Endodermal cell (in vitro differentiated cells): ENCODE measurements around the gene PAIP2. TPM values are rescaled to one million over a fixed set of nuclear protein-coding genes. Genes with fewer than 3 reads are reported as not detected.
"Not testable (repeated sequence)": the region's sequence is repeated elsewhere in the genome, so short reads cannot be mapped to it uniquely, and the experiment has no call there.

Experiments used
- DNase-seq: peaks from one replicate; pipeline ENCODE4 v3.0.0-alpha.2; 2017
- H3K27ac ChIP-seq: 2 replicates; pipeline ENCODE4 v1.5.1; 2013; ENCODE audit warnings: mild to moderate bottlenecking, low read depth, low read length, moderate library complexity
- H3K27me3 ChIP-seq: 2 replicates; pipeline ENCODE4 v1.6.1; 2013; ENCODE audit warnings: mild to moderate bottlenecking, low read length, moderate library complexity; ENCODE audit not compliant: insufficient read depth, control insufficient read depth, poor library complexity, severe bottlenecking
- H3K36me3 ChIP-seq: 2 replicates; pipeline ENCODE4 v1.7.0; 2013; ENCODE audit warnings: mild to moderate bottlenecking, low read length, moderate library complexity; ENCODE audit not compliant: control insufficient read depth, insufficient read depth
- H3K4me1 ChIP-seq: one replicate; pipeline ENCODE4 v1.7.0; 2013; ENCODE audit warnings: low read length; ENCODE audit not compliant: control insufficient read depth, insufficient read depth
- H3K4me3 ChIP-seq: 2 replicates; pipeline ENCODE4 v1.5.1; 2013; ENCODE audit warnings: mild to moderate bottlenecking, low read length, moderate library complexity
- H3K9ac ChIP-seq: 2 replicates; pipeline ENCODE4 v1.6.1; 2013; ENCODE audit warnings: mild to moderate bottlenecking, low read length, moderate library complexity; ENCODE audit not compliant: poor library complexity, severe bottlenecking; ENCODE audit errors: extremely low read depth
- H3K9me3 ChIP-seq: 2 replicates; pipeline ENCODE4 v1.6.1; 2013; ENCODE audit warnings: mild to moderate bottlenecking, low read length, moderate library complexity; ENCODE audit not compliant: control insufficient read depth
- H3K27ac Mint-ChIP-seq: 2 replicates; pipeline ENCODE4 v1.8.0; 2020; ENCODE audit warnings: mixed read lengths
- H3K27me3 Mint-ChIP-seq: 2 replicates; pipeline ENCODE4 v1.8.0; 2021; ENCODE audit warnings: mild to moderate bottlenecking, mixed read lengths; ENCODE audit not compliant: insufficient read depth
- H3K36me3 Mint-ChIP-seq: 2 replicates; pipeline ENCODE4 v1.8.0; 2020; ENCODE audit warnings: low read depth, mixed read lengths
- H3K4me1 Mint-ChIP-seq: 2 replicates; pipeline ENCODE4 v1.8.0; 2020; ENCODE audit warnings: mixed read lengths
- H3K4me3 Mint-ChIP-seq: 2 replicates; pipeline ENCODE4 v1.8.0; 2020; ENCODE audit warnings: mild to moderate bottlenecking, moderate library complexity, mixed read lengths
- H3K9me3 Mint-ChIP-seq: 2 replicates; pipeline ENCODE4 v1.8.0; 2020; ENCODE audit warnings: mild to moderate bottlenecking, mixed read lengths
- CTCF ChIP-seq: fragments of 200-600 bp; sonication (generic); conservative IDR thresholded peaks from 2 replicates; pipeline ENCODE4 v1.5.0; 2021; ENCODE audit warnings: antibody characterized with exemption, mild to moderate bottlenecking
- WGBS, 2 experiments: methylation state at CpG; one replicate each; pipeline versions ENCODE4 v1.1.5 to v1.1.7; 2013; ENCODE audit warnings: missing lambda C conversion rate in 2 of 2, mixed read lengths in 1 of 2; ENCODE audit not compliant: insufficient coverage in 1 of 2, insufficient read length in 1 of 2; 5-methylcytosine and 5-hydroxymethylcytosine counted together
- total RNA-seq, 2 donors: library from RNA; stranded (reverse); fragmentation: NEBNext Ultra II Directional in 1 of 2; extraction: Animal tissue kit (Norgen Biotek cat#: 25700) in 1 of 2; gene quantifications; 2 replicates in 1 of 2; 3 replicates in 1 of 2; pipeline ENCODE4 v1.2.1, GENCODE V29; 2021

PAIP2 gene
- total RNA-seq, 2 donors from 2014 or later, result 128 to 142 TPM

GRCh38 chr5:139384591-139385051 lies 43.0 kb downstream of the PAIP2 start:
- no peak overlapping the region for H3K27ac Mint-ChIP-seq
- H3K27ac ChIP-seq, result no peak overlapping the region

GRCh38 chr5:139385061-139386049 lies 43.7 kb downstream of the PAIP2 start:
- no peaks in the 10 kb centered on the region for H3K27me3 Mint-ChIP-seq
- H3K36me3 Mint-ChIP-seq, result no peaks in the 10 kb centered on the region
- Histone ChIP-seq H3K36me3 (no peaks in the 10 kb centered on the region), H3K9ac (no peak overlapping the region), H3K27me3 (no peaks in the 10 kb centered on the region), H3K4me3 (no peak overlapping the region), H3K9me3 (no peaks in the 10 kb centered on the region), H3K4me1 (peaks cover 6% of the 10 kb centered on the region), H3K27ac (no peak overlapping the region)
- H3K4me1 Mint-ChIP-seq, result peaks cover 23% of the 10 kb centered on the region
- no peak overlapping the region for H3K27ac Mint-ChIP-seq
- H3K4me3 Mint-ChIP-seq, result no peak overlapping the region
- peak; percentile 50 for TF ChIP-seq CTCF
- WGBS, 2 experiments, result 78 to 91% methylated on average over 7 to 8 of the region's 8 CpGs
- peak; percentile 45 for DNase-seq
- H3K9me3 Mint-ChIP-seq, result no peaks in the 10 kb centered on the region

More at GRCh38 chr5:139384591-139385051, 43.0 kb downstream of the PAIP2 start:
- DNase-seq, result no peak
- Mint-ChIP-seq H3K27me3 (no peaks in the 10 kb centered on the region), H3K4me3 (no peak overlapping the region), H3K36me3 (no peaks in the 10 kb centered on the region), H3K4me1 (peaks cover 23% of the 10 kb centered on the region), H3K9me3 (no peaks in the 10 kb centered on the region)
- Histone ChIP-seq H3K4me3 (no peak overlapping the region), H3K9ac (no peak overlapping the region), H3K27me3 (no peaks in the 10 kb centered on the region), H3K9me3 (no peaks in the 10 kb centered on the region), H3K36me3 (no peaks in the 10 kb centered on the region), H3K4me1 (peaks cover 6% of the 10 kb centered on the region)
- TF ChIP-seq CTCF, result no peak
- WGBS, 2 experiments, result 89% methylated on average over 9 of the region's 9 CpGs; no CpG with 5 or more reads in 1 of the 2 experiments

- whole genome bisulfite sequencing, 2 experiments, result 87 to 89% methylated on average over 3 to 5 of the region's 5 CpGs
- no peak overlapping the region for H3K4me3 ChIP-seq
- H3K27ac ChIP-seq, result no peak overlapping the region
- no peak overlapping the region for H3K27ac Mint-ChIP-seq
- H3K27me3 ChIP-seq, result no peaks in the 10 kb centered on the region
- H3K9me3 Mint-ChIP-seq, result no peaks in the 10 kb centered on the region
- peaks cover 6% of the 10 kb centered on the region for H3K4me1 ChIP-seq
- H3K4me3 Mint-ChIP-seq, result no peak overlapping the region
- H3K4me1 Mint-ChIP-seq, result peaks cover 23% of the 10 kb centered on the region
- no peak for DNase-seq
- no peaks in the 10 kb centered on the region for H3K36me3 Mint-ChIP-seq
- no peaks in the 10 kb centered on the region for H3K9me3 ChIP-seq
- H3K9ac ChIP-seq, result no peak overlapping the region
- H3K36me3 ChIP-seq, result no peaks in the 10 kb centered on the region
- no peak for TF ChIP-seq CTCF
- H3K27me3 Mint-ChIP-seq, result no peaks in the 10 kb centered on the region
These were observed 44.4 kb downstream of the PAIP2 start for GRCh38 chr5:139386050-139386438.

- not testable (repeated sequence) for H3K27me3 Mint-ChIP-seq, H3K9me3 ChIP-seq, H3K36me3 Mint-ChIP-seq, H3K4me3 ChIP-seq, H3K4me3 Mint-ChIP-seq, H3K9ac ChIP-seq, H3K36me3 ChIP-seq, H3K27me3 ChIP-seq, H3K4me1 ChIP-seq, DNase-seq, H3K27ac ChIP-seq, H3K27ac Mint-ChIP-seq, H3K9me3 Mint-ChIP-seq
- 90 to 96% methylated on average over 6 to 9 of the region's 10 CpGs for WGBS, 2 experiments
- peaks cover 32% of the 10 kb centered on the region for H3K4me1 Mint-ChIP-seq
These were observed 45.3 kb downstream of the PAIP2 start for GRCh38 chr5:139386956-139387355.
